Keratinocyte (primary cell): ENCODE measurements around the gene TFIP11. TPM values are rescaled to one million over a fixed set of nuclear protein-coding genes. Genes with fewer than 3 reads are reported as not detected.

Experiments
- DNase-seq: peaks from one replicate; pipeline ENCODE4 v3.0.0-alpha.2; 2011; ENCODE audit warnings: low read depth, missing footprints, low spot score
- FAIRE-seq: peaks from 2 replicates; lab custom pipeline; 2011; peaks lifted over from hg19 to GRCh38; lab: Jason Lieb, UNC
- H2AFZ ChIP-seq: 2 replicates; pipeline ENCODE4 v1.6.0; 2012; ENCODE audit warnings: low read length, control low read depth, inconsistent platforms; ENCODE audit not compliant: control insufficient read depth
- H3K27ac ChIP-seq: 2 replicates; pipeline ENCODE4 v1.5.1; 2011; ENCODE audit warnings: low read length; ENCODE audit not compliant: control insufficient read depth, insufficient read depth
- H3K27me3 ChIP-seq: 3 replicates; pipeline ENCODE4 v1.6.0; 2011; ENCODE audit warnings: low read length; ENCODE audit not compliant: control insufficient read depth, insufficient read depth; ENCODE audit errors: extremely low read depth
- H3K36me3 ChIP-seq, 2 experiments: 2 replicates in 1 of 2; 3 replicates in 1 of 2; pipeline ENCODE4 v1.5.1; 2011; ENCODE audit warnings: low read length in 2 of 2, mild to moderate bottlenecking in 1 of 2; ENCODE audit not compliant: control insufficient read depth in 2 of 2, insufficient read depth in 2 of 2; ENCODE audit errors: extremely low read depth in 1 of 2
- H3K4me1 ChIP-seq: 3 replicates; pipeline ENCODE4 v1.5.1; 2011; ENCODE audit warnings: low read length; ENCODE audit not compliant: control insufficient read depth, insufficient read depth; ENCODE audit errors: extremely low read depth
- H3K4me2 ChIP-seq: 3 replicates; pipeline ENCODE4 v1.6.0; 2011; ENCODE audit warnings: low read depth, low read length; ENCODE audit not compliant: control insufficient read depth, insufficient read depth; ENCODE audit errors: extremely low read depth
- H3K4me3 ChIP-seq, 3 experiments: fragments of 200-600 bp in 1 of 3; sonication (generic) in 1 of 3; 2 replicates in 2 of 3; 3 replicates in 1 of 3; pipeline ENCODE4 v1.5.1; 2011 to 2016; ENCODE audit warnings: low read length in 3 of 3, mild to moderate bottlenecking in 3 of 3, control low read depth in 2 of 3, inconsistent platforms in 1 of 3, low read depth in 1 of 3, mixed read lengths in 1 of 3, mixed run types in 1 of 3, moderate library complexity in 1 of 3; ENCODE audit not compliant: control insufficient read depth in 2 of 3, insufficient read depth in 2 of 3; ENCODE audit errors: extremely low read depth in 1 of 3
- H3K79me2 ChIP-seq: 2 replicates; pipeline ENCODE4 v1.6.0; 2012; ENCODE audit warnings: low read length; ENCODE audit not compliant: control insufficient read depth, insufficient read depth
- H3K9ac ChIP-seq: 3 replicates; pipeline ENCODE4 v1.6.0; 2011; ENCODE audit warnings: low read length; ENCODE audit not compliant: control insufficient read depth, insufficient read depth; ENCODE audit errors: extremely low read depth
- H3K9me1 ChIP-seq: 3 replicates; pipeline ENCODE4 v1.6.0; 2011; ENCODE audit warnings: low read length; ENCODE audit not compliant: control insufficient read depth, insufficient read depth; ENCODE audit errors: extremely low read depth
- H3K9me3 ChIP-seq: 2 replicates; pipeline ENCODE4 v1.5.1; 2012; ENCODE audit warnings: low read depth, low read length; ENCODE audit not compliant: control insufficient read depth
- H4K20me1 ChIP-seq: 3 replicates; pipeline ENCODE4 v1.6.0; 2011; ENCODE audit warnings: low read length; ENCODE audit not compliant: control insufficient read depth, insufficient read depth; ENCODE audit errors: extremely low read depth
- CTCF ChIP-seq, 3 experiments: IDR thresholded peaks in 1 of 3; conservative IDR thresholded peaks in 1 of 3; optimal IDR thresholded peaks in 1 of 3; 2 replicates in 2 of 3; 3 replicates in 1 of 3; pipeline versions ENCODE3 to v1.5.1; 2011; ENCODE audit warnings: low read length in 3 of 3, mild to moderate bottlenecking in 3 of 3, moderate library complexity in 2 of 3, control low read depth in 1 of 3, inconsistent platforms in 1 of 3; ENCODE audit not compliant: insufficient read depth in 2 of 3; ENCODE audit errors: extremely low read depth in 1 of 3
- EZH2 ChIP-seq: IDR thresholded peaks from one replicate; pipeline ENCODE4 v1.6.1; 2012; ENCODE audit warnings: inconsistent platforms, mild to moderate bottlenecking, low read length, moderate library complexity
- dilution Hi-C: fragments of 300-500 bp; cut with MboI; formaldehyde crosslinking; loops from one replicate; pipeline ENCODE4 v1.7.0; 2020; ENCODE audit warnings: low sequenced_read_pairs; ENCODE audit not compliant: extremely low pct_ligation_motif_present
- polyA plus RNA-seq, 5 experiments: library from polyadenylated mRNA; depleted of rRNA in 3 of 5; stranded (reverse) in 3 of 5; stranded (forward) in 1 of 5; unstranded in 1 of 5; fragments of >200 nt; gene quantifications; 1 replicate in 1 of 5; 2 replicates in 3 of 5; 3 replicates in 1 of 5; pipeline versions ENCODE4 v1.2.1 to v1.2.3, GENCODE V29; 2011 to 2012; ENCODE audit warnings: missing spikeins in 2 of 5, low read depth in 1 of 5, low replicate concordance in 1 of 5

TFIP11 gene
- polyA plus RNA-seq, 1 donor (not counting 4 experiments of a cell fraction or from before 2014, with no cell fraction given) = 30.3 TPM

- FAIRE-seq (peak; percentile 32), DNase-seq (no peak)
- dilution Hi-C loops = no loop called here
- Histone ChIP-seq H3K27ac (peak within 1 kb of the TSS; percentile 89), H4K20me1 (no peaks in the 10 kb centered on the region), H3K27me3 (no peaks in the 10 kb centered on the region), H3K9me3 (no peaks in the 10 kb centered on the region), H3K9ac (peak within 1 kb of the TSS; percentile 94), H3K9me1 (no peaks in the 10 kb centered on the region), H3K79me2 (peaks cover 39% of the 10 kb centered on the region), H2AFZ (peak within 1 kb of the TSS; percentile 87), H3K4me3 (peak within 1 kb of the TSS; percentile 79 to 98 (median 97)), H3K4me2 (peak within 1 kb of the TSS; percentile 94), H3K36me3 (peaks cover 5 to 14% of the 10 kb centered on the region in 2 experiments), H3K4me1 (peaks cover 54% of the 10 kb centered on the region)
- no peak for TF ChIP-seq CTCF (optimal IDR thresholded peaks at IDR 0.05 in 1 of 3, IDR thresholded peaks at IDR 0.05 in 1 of 3, conservative IDR thresholded peaks at IDR 0.05 in 1 of 3; ENCODE audit: extremely low read depth in 1 of 3, insufficient read depth in 2 of 3, low read length in 3 of 3)
- no peak for TF ChIP-seq EZH2
Measured at GRCh38 chr22:26483439-26484359, 28.6 kb downstream of the TFIP11 start, which contains the start of the genes HPS4 and SRRD. TSS of gene HPS4 (minus strand) at chr22:26483783. CDS start at chr22:26481762, 2,021 bp downstream. TSS of gene SRRD (plus strand) at chr22:26483877. CDS start at chr22:26483891, 14 bp downstream.

- dilution Hi-C loops = no loop called here
- Histone ChIP-seq H3K79me2 (peaks cover 39% of the 10 kb centered on the region), H2AFZ (peak overlapping the region; percentile 70), H4K20me1 (no peaks in the 10 kb centered on the region), H3K36me3 (peaks cover 0 to 12% of the 10 kb centered on the region in 2 experiments), H3K4me1 (peaks cover 54% of the 10 kb centered on the region), H3K9me3 (no peaks in the 10 kb centered on the region), H3K9ac (peak overlapping the region; percentile 94), H3K9me1 (no peaks in the 10 kb centered on the region), H3K4me3 (peak overlapping the region; percentile 79 to 98 (median 97)), H3K27ac (peak overlapping the region; percentile 89), H3K27me3 (no peaks in the 10 kb centered on the region), H3K4me2 (peak overlapping the region; percentile 86)
- DNase-seq = no peak
- TF ChIP-seq EZH2 (no peak), CTCF (optimal IDR thresholded peaks at IDR 0.05 in 1 of 3, IDR thresholded peaks at IDR 0.05 in 1 of 3, conservative IDR thresholded peaks at IDR 0.05 in 1 of 3; ENCODE audit: extremely low read depth in 1 of 3, insufficient read depth in 2 of 3, low read length in 3 of 3) (no peak)
- FAIRE-seq = no peak
Measured at GRCh38 chr22:26483043-26483438, 29.2 kb downstream of the TFIP11 start.
